ENCODE data around the gene THRB.

THRB gene

GRCh38 chr3:24305795-24306467 lies 188.7 kb downstream of the THRB start:
- no peak for DNase-seq (ENCODE audit: low read depth)

- DNase-seq (ENCODE audit: low read depth): no peak
These were observed 191.4 kb downstream of the THRB start for GRCh38 chr3:24303057-24303754.

DNA sequence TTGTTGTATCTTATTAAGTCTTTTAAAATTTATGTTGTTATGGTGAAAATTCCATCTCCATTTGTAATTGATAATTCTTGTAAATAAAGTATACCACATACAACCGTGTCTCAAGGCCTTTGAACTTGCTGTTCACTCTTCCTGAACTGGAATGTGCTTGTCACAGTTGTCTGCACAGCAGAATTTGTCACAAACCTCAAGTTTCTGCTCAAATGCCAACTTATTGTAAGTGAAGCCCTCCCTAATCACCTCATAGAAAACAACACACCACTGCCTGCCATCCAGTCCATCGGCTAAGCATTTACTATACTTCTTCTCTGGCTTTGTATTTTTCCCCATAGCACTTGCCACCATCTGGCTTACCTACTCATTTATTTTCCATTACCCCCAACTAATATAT lies 192.3 kb downstream of the THRB start:
- no peak for DNase-seq (ENCODE audit: low read depth)

GRCh38 chr3:24300949-24301348 lies 193.7 kb downstream of the THRB start:
- no peak for DNase-seq (ENCODE audit: low read depth)

DNA sequence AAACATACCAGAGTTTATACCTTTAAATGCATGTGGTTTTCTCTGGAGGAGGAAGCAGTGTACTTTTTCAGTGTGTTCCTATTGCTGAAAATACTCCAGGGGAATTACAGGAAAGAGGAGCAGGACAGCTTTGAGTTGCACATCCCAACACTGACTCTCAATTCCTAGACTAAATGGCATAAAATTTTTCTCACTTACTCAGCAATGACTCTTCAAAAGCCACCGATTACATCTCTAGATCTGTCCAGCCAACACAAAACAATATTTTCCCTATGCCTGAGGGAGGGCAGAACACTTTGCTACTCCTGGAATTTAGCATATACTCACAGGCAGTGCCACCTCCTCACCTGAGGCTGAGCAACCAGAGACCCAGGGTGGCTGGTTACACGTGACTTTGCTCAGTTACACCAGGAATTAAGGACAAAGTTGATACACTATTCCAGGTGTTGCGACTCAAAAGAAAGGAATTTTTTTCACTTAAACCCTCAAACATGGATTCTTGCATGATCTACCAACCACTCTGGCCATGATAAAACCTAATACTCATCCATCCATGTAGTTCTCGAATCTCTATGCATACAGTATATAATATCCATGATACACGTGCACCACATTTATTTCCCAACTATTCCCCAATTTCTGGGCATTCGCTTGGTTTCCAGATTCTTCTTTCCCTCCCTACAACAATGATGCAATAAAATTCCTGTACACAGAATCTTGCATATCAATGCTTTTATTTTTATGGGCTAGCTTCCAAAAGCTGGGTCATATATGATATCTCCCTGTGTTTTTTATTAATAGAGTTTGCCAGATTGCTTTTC lies 194.6 kb downstream of the THRB start:
- peak; percentile 86 for DNase-seq (ENCODE audit: low read depth)

- peak; percentile 61 for DNase-seq (ENCODE audit: low read depth)
These were observed 195.3 kb downstream of the THRB start for GRCh38 chr3:24299246-24299805.

DNA sequence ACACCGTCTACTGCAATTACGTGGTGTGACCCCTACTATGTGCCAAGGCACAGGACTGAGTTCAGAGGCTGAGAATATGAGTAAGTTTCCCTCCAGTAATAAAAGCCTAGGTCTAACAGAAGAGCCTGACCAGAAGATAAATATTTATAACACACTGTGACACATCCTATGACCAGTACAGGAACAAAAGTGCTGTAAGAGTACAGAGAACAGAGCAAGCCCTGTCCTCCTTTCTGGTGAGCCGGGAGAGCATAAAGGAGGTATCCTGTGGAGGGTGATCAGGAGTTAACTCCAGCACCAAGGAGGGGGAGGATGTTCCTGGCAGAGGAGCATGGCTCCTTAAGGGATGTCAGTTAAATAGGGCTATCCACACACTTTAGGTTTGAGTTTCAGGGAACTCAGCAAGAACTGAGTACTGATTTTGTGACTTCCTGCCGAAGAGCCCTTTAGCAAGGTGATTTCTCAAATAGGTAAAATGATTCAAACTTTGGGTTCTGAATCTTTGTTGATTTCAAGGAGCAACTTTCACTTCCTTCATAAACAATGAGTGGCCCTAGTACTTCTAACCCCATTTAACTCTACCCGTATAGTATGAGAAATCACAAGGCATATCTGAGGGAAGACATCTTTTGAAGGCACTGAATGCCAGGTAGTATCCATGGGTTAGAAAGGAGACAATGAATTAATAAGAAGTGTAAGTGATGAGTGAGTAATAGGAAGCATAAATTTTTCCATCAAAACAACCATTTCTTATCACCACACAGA lies 198.0 kb downstream of the THRB start:
- DNase-seq (ENCODE audit: low read depth): no peak

DNA sequence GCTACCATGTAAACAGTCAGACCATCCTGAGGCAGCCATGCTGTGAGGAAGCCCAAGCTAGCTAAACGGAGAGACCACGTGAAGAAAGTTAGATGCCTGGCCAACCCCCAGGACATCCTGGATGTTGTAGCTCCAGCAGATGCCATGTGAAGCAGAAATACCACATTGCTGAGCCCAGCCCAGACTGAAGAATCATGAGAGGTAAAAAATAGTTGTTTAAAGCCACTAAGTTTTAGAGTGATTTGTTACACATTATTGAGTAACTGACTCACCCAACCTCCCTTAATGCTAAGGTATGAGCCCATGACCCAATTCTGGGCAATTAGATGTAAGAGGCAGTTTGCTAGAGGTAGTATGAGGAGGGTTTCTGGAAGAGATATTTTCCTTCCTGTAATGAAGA lies 200.5 kb downstream of the THRB start:
- DNase-seq (ENCODE audit: low read depth): no peak

GRCh38 chr3:24291646-24292045 lies 203.0 kb downstream of the THRB start:
- DNase-seq (ENCODE audit: low read depth): no peak

- DNase-seq (ENCODE audit: low read depth): peak; percentile 51
These were observed 204.1 kb downstream of the THRB start for GRCh38 chr3:24290596-24290995.

GRCh38 chr3:24288496-24289236 lies 206.0 kb downstream of the THRB start:
- DNase-seq (ENCODE audit: low read depth): no peak

DNA sequence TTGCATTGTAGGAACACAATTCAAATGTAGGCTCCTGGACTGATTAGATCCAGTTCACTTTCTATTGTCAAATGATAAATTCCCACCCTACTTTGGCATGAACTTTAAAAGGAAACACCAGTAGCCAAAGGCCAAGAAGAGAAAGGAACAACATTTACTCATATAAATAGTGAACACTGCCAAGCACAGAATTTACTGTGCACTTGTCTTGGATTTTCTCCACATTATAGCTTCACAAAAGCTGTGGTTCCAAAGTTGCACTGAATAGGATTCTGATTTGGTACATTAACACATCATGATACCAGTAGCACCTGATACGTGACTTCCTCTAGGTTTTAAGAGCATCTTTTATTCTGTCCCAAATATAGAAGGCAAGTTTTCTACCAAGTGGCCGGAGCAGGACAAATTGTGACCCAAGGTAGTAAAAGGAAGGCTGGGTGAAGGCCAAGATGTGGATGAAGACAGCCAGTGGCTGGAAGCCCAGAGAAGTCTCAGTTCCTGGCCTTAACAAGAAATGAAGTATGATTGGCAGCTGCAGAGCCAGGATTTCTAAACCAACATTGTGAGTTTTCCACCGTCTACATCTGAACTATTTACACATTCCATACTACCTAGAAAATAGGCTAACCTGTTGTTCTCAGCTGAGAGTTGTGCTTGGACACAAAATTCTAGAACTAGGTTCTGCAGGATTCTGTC lies 206.7 kb downstream of the THRB start:
- DNase-seq (ENCODE audit: low read depth): no peak

GRCh38 chr3:24286405-24286804 lies 208.2 kb downstream of the THRB start:
- no peak for DNase-seq (ENCODE audit: low read depth)

- DNase-seq (ENCODE audit: low read depth): no peak
These were observed 216.1 kb downstream of the THRB start for GRCh38 chr3:24278543-24278942.

GRCh38 chr3:24273491-24273890 lies 221.2 kb downstream of the THRB start:
- no peak for DNase-seq (ENCODE audit: low read depth)

DNA sequence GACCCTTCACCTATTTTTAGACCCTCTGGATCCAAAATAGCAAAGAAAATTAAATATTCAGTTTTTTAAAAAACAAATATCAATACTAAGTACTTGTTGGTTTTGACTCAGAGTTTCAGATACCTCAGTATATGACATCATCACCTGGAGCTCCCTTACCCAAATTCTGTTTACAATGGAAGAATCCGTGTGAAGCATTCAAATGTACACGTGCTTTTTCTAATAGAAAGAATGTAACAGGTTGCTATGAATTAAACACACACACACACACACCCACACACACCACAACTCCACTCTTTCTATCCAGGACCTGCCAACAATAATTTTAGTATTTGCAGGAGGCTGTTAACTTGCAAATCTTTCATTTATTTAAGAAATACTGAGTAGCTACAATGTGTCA lies 221.8 kb downstream of the THRB start:
- no peak for DNase-seq (ENCODE audit: low read depth)

DNA sequence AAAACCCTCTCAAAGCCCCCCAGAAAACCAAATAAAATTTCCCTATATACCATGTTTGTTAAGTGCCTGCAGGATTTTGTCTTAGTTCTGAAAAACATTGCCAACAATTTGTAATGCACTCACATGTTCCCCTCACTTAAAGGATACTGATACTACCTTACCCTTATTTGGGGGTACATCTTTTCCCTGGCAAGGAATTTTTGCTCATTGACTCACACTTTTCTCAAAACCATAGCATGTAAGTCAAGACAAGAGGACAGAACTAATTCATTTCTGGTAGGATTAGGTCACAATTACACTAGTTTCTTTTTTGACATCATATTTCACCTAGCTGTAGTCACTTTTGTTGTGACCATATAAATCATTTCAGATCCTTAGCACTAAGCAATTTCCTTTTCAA lies 222.2 kb downstream of the THRB start:
- no peak for DNase-seq (ENCODE audit: low read depth)

GRCh38 chr3:24271228-24271627 lies 223.4 kb downstream of the THRB start:
- DNase-seq (ENCODE audit: low read depth): no peak

DNA sequence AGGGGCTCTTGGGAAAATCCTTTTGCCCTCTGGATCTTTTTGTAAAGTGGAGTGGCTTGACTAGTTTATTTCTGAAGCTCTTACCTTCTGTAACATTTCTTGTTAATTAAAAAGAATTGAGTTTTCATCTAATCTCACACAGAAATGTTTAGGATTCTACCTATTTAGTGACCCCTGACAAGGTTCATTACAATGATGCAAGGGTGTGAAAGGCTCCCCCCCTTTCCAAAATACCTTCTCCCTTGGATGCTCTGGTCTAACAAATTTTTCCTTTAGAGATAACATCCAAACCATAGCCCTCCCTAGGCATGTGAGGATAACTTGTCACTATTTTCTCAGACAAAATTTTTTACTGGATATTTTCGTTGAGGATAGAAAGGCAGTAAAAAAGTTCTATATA lies 223.9 kb downstream of the THRB start:
- DNase-seq (ENCODE audit: low read depth): no peak

GRCh38 chr3:24270204-24270691 lies 224.4 kb downstream of the THRB start:
- DNase-seq (ENCODE audit: low read depth): no peak

Data from HS-27A (cell line).